Measurements from ENCODE around the gene ZKSCAN4. TPM values are rescaled to one million over a fixed set of nuclear protein-coding genes. Genes with fewer than 3 reads are reported as not detected.
A peak's percentile ranks its signal among the peaks of the same experiment; 100 is the strongest.

The ZKSCAN4 gene
- total RNA-seq, 1 donor from 2014 or later, result 3.9 TPM

- H3K27ac ChIP-seq (ENCODE audit: low read depth, low read length), result no peak overlapping the region
- no peak overlapping the region for H3K27ac Mint-ChIP-seq (ENCODE audit: unreplicated experiment)
- no peaks in the 10 kb centered on the region for H3K9me3 Mint-ChIP-seq (ENCODE audit: unreplicated experiment)
- no peaks in the 10 kb centered on the region for H3K4me1 Mint-ChIP-seq (ENCODE audit: low read depth, unreplicated experiment)
- no peaks in the 10 kb centered on the region for H3K4me1 ChIP-seq (ENCODE audit: insufficient read depth, low read length)
- H3K79me2 ChIP-seq (ENCODE audit: insufficient read depth, low read length), result peaks cover 9% of the 10 kb centered on the region
- DNase-seq (ENCODE audit: low read depth), result no peak
- H3K36me3 Mint-ChIP-seq (ENCODE audit: low read depth, unreplicated experiment), result peaks cover 34% of the 10 kb centered on the region
- TF ChIP-seq EZH2 (IDR thresholded peaks at IDR 0.05; ENCODE audit: insufficient read depth, low read length) (no peak), CTCF (IDR thresholded peaks at IDR 0.05; ENCODE audit: insufficient read depth, low read depth, low read length) (no peak)
- no peak overlapping the region for H3K4me2 ChIP-seq (ENCODE audit: low read length)
- no peaks in the 10 kb centered on the region for H4K20me1 ChIP-seq (ENCODE audit: insufficient read depth, low read length)
- H2AFZ ChIP-seq (ENCODE audit: low read depth, low read length), result no peak overlapping the region
- H3K27me3 Mint-ChIP-seq (ENCODE audit: low read depth, unreplicated experiment), result no peaks in the 10 kb centered on the region
- no peak overlapping the region for H3K4me3 ChIP-seq (ENCODE audit: insufficient read depth, low read depth, low read length)
- H3K9me3 ChIP-seq (ENCODE audit: insufficient read depth, low read depth, low read length), result peaks cover 15% of the 10 kb centered on the region
- FAIRE-seq, result no peak
- no peaks in the 10 kb centered on the region for H3K27me3 ChIP-seq (ENCODE audit: insufficient read depth, low read length)
- H3K9ac ChIP-seq (ENCODE audit: low read length), result no peak overlapping the region
- no peak overlapping the region for H3K4me3 Mint-ChIP-seq (ENCODE audit: unreplicated experiment)
- H3K36me3 ChIP-seq (ENCODE audit: insufficient read depth, low read length), result peaks cover 61% of the 10 kb centered on the region
Observed at GRCh38 chr6:28232785-28233184, 19.3 kb downstream of the ZKSCAN4 start.

- Histone ChIP-seq H3K27ac (ENCODE audit: low read depth, low read length) (no peak overlapping the region), H3K36me3 (ENCODE audit: insufficient read depth, low read length) (peaks cover 37% of the 10 kb centered on the region), H3K4me2 (ENCODE audit: low read length) (peak overlapping the region; percentile 91), H3K4me3 (ENCODE audit: insufficient read depth, low read depth, low read length) (peak overlapping the region; percentile 75), H3K9me3 (ENCODE audit: insufficient read depth, low read depth, low read length) (no peaks in the 10 kb centered on the region), H3K79me2 (ENCODE audit: insufficient read depth, low read length) (peaks cover 38% of the 10 kb centered on the region), H3K9ac (ENCODE audit: low read length) (no peak overlapping the region), H3K27me3 (ENCODE audit: insufficient read depth, low read length) (peaks cover 4% of the 10 kb centered on the region), H3K4me1 (ENCODE audit: insufficient read depth, low read length) (peaks cover 4% of the 10 kb centered on the region), H4K20me1 (ENCODE audit: insufficient read depth, low read length) (no peaks in the 10 kb centered on the region), H2AFZ (ENCODE audit: low read depth, low read length) (no peak overlapping the region)
- DNase-seq (ENCODE audit: low read depth) (no peak), FAIRE-seq (no peak)
- no peak for TF ChIP-seq EZH2 (IDR thresholded peaks at IDR 0.05; ENCODE audit: insufficient read depth, low read length)
- TF ChIP-seq CTCF (IDR thresholded peaks at IDR 0.05; ENCODE audit: insufficient read depth, low read depth, low read length), result no peak
- no peak overlapping the region for H3K27ac Mint-ChIP-seq (ENCODE audit: unreplicated experiment)
- H3K9me3 Mint-ChIP-seq (ENCODE audit: unreplicated experiment), result no peaks in the 10 kb centered on the region
- peaks cover 8% of the 10 kb centered on the region for H3K27me3 Mint-ChIP-seq (ENCODE audit: low read depth, unreplicated experiment)
- peaks cover 17% of the 10 kb centered on the region for H3K36me3 Mint-ChIP-seq (ENCODE audit: low read depth, unreplicated experiment)
- peak overlapping the region; percentile 97 for H3K4me3 Mint-ChIP-seq (ENCODE audit: unreplicated experiment)
- H3K4me1 Mint-ChIP-seq (ENCODE audit: low read depth, unreplicated experiment), result peaks cover 5% of the 10 kb centered on the region
Observed at GRCh38 chr6:28226460-28226859, 25.6 kb downstream of the ZKSCAN4 start.

GRCh38 chr6:28225056-28225834 lies 26.8 kb downstream of the ZKSCAN4 start, which contains the start of gene ZSCAN9:
Gene ZSCAN9 (plus strand): TSS chr6:28225275. CDS start chr6:28227085, 1,810 bp downstream.
- peak within 1 kb of the TSS; percentile 97 for H3K4me3 Mint-ChIP-seq (ENCODE audit: unreplicated experiment)
- peaks cover 38% of the 10 kb centered on the region for H3K79me2 ChIP-seq (ENCODE audit: insufficient read depth, low read length)
- no peaks in the 10 kb centered on the region for H3K9me3 Mint-ChIP-seq (ENCODE audit: unreplicated experiment)
- TF ChIP-seq CTCF (IDR thresholded peaks at IDR 0.05; ENCODE audit: insufficient read depth, low read depth, low read length) (no peak), EZH2 (IDR thresholded peaks at IDR 0.05; ENCODE audit: insufficient read depth, low read length) (no peak)
- H4K20me1 ChIP-seq (ENCODE audit: insufficient read depth, low read length), result no peaks in the 10 kb centered on the region
- H3K9ac ChIP-seq (ENCODE audit: low read length), result peak within 1 kb of the TSS; percentile 84
- peaks cover 5% of the 10 kb centered on the region for H3K4me1 Mint-ChIP-seq (ENCODE audit: low read depth, unreplicated experiment)
- peak within 1 kb of the TSS; percentile 54 for H3K27ac ChIP-seq (ENCODE audit: low read depth, low read length)
- no peaks in the 10 kb centered on the region for H3K9me3 ChIP-seq (ENCODE audit: insufficient read depth, low read depth, low read length)
- peak within 1 kb of the TSS; percentile 67 for H2AFZ ChIP-seq (ENCODE audit: low read depth, low read length)
- H3K36me3 Mint-ChIP-seq (ENCODE audit: low read depth, unreplicated experiment), result peaks cover 12% of the 10 kb centered on the region
- no peak for FAIRE-seq
- H3K4me3 ChIP-seq (ENCODE audit: insufficient read depth, low read depth, low read length), result peak within 1 kb of the TSS; percentile 75
- H3K36me3 ChIP-seq (ENCODE audit: insufficient read depth, low read length), result peaks cover 28% of the 10 kb centered on the region
- peaks cover 4% of the 10 kb centered on the region for H3K27me3 ChIP-seq (ENCODE audit: insufficient read depth, low read length)
- H3K27ac Mint-ChIP-seq (ENCODE audit: unreplicated experiment), result peak within 1 kb of the TSS; percentile 77
- DNase-seq (ENCODE audit: low read depth), result peak; percentile 88
- H3K4me1 ChIP-seq (ENCODE audit: insufficient read depth, low read length), result peaks cover 4% of the 10 kb centered on the region
- peaks cover 8% of the 10 kb centered on the region for H3K27me3 Mint-ChIP-seq (ENCODE audit: low read depth, unreplicated experiment)
- peak within 1 kb of the TSS; percentile 91 for H3K4me2 ChIP-seq (ENCODE audit: low read length)
